GM19324 (cell line): ENCODE data around the gene ARNT2.

Experiments
- ATAC-seq: cut with Tn5 transposase; IDR thresholded peaks from one replicate; pipeline ENCODE4 v1.9.1; 2021; ENCODE audit warnings: mild to moderate bottlenecking, moderate library complexity; ENCODE audit not compliant: unreplicated experiment, low FRiP score

ARNT2 gene

GRCh38 chr15:80487839-80488390 is 83.7 kb downstream of the ARNT2 start:
- no peak for ATAC-seq

- no peak for ATAC-seq
Measured at GRCh38 chr15:80489030-80489594, 84.9 kb downstream of the ARNT2 start.

- ATAC-seq, result no peak
Measured at GRCh38 chr15:80490431-80490990, 86.3 kb downstream of the ARNT2 start.

- no peak for ATAC-seq
Measured at GRCh38 chr15:80491163-80491847, 87.1 kb downstream of the ARNT2 start.

GRCh38 chr15:80492409-80492808 is 88.2 kb downstream of the ARNT2 start:
- no peak for ATAC-seq

- ATAC-seq, result no peak
Measured at GRCh38 chr15:80492874-80493273, 88.7 kb downstream of the ARNT2 start.

GRCh38 chr15:80494351-80494751 is 90.2 kb downstream of the ARNT2 start:
- ATAC-seq, result no peak

GRCh38 chr15:80494756-80495155 is 90.6 kb downstream of the ARNT2 start:
- no peak for ATAC-seq

GRCh38 chr15:80495401-80495942 is 91.3 kb downstream of the ARNT2 start:
- no peak for ATAC-seq

GRCh38 chr15:80496096-80496495 is 91.9 kb downstream of the ARNT2 start:
- no peak for ATAC-seq

GRCh38 chr15:80497221-80497620 is 93.0 kb downstream of the ARNT2 start:
- no peak for ATAC-seq

GRCh38 chr15:80498652-80499051 is 94.5 kb downstream of the ARNT2 start:
- ATAC-seq, result no peak

- no peak for ATAC-seq
Measured at GRCh38 chr15:80500021-80500420, 95.8 kb downstream of the ARNT2 start.

GRCh38 chr15:80501476-80501875 is 97.3 kb downstream of the ARNT2 start:
- no peak for ATAC-seq

GRCh38 chr15:80502782-80503181 is 98.6 kb downstream of the ARNT2 start:
- no peak for ATAC-seq

GRCh38 chr15:80503319-80503952 is 99.3 kb downstream of the ARNT2 start:
- no peak for ATAC-seq

GRCh38 chr15:80504931-80505330 is 100.7 kb downstream of the ARNT2 start:
- ATAC-seq, result no peak

GRCh38 chr15:80506286-80506893 is 102.2 kb downstream of the ARNT2 start:
- ATAC-seq, result no peak

GRCh38 chr15:80507131-80507530 is 102.9 kb downstream of the ARNT2 start:
- ATAC-seq, result no peak

GRCh38 chr15:80507638-80508316 is 103.6 kb downstream of the ARNT2 start:
- ATAC-seq, result no peak
